Measurements from ENCODE around the gene SNAPC5.

GRCh38 chr15:66456211-66456610, 41.4 kb downstream of the SNAPC5 start:
- TF ChIP-seq CTCF (IDR thresholded peaks at IDR 0.05), result no peak
- no peak for TF ChIP-seq POLR2AphosphoS5 (IDR thresholded peaks at IDR 0.05; ENCODE audit: low read depth, low read length)
- TF ChIP-seq REST (IDR thresholded peaks at IDR 0.05; ENCODE audit: insufficient read depth in 1 of 2, low read depth in 2 of 2, low read length in 1 of 2), result no peak
- no peak for TF ChIP-seq SIN3A (IDR thresholded peaks at IDR 0.05; ENCODE audit: borderline replicate concordance, insufficient read depth, low read depth, low read length)
- no peak for TF ChIP-seq TCF7L2 (IDR thresholded peaks at IDR 0.05; ENCODE audit: low read depth, low read length)
